B cell (primary cell): ENCODE results near the gene SFXN4.

ENCODE experiments used
- EZH2 ChIP-seq: IDR thresholded peaks from 2 replicates; pipeline ENCODE4 v1.6.1; 2012; ENCODE audit warnings: borderline replicate concordance, low read depth, mild to moderate bottlenecking, moderate library complexity, low read length; ENCODE audit not compliant: insufficient read depth, poor library complexity, severe bottlenecking
- TF ChIP-seq, protein P1 (sequence below): fragments of 200-600 bp; IDR thresholded peaks from one replicate; pipeline ENCODE4 v1.8.0; 2022; ENCODE audit warnings: antibody characterized with exemption, mild to moderate bottlenecking

DNA sequence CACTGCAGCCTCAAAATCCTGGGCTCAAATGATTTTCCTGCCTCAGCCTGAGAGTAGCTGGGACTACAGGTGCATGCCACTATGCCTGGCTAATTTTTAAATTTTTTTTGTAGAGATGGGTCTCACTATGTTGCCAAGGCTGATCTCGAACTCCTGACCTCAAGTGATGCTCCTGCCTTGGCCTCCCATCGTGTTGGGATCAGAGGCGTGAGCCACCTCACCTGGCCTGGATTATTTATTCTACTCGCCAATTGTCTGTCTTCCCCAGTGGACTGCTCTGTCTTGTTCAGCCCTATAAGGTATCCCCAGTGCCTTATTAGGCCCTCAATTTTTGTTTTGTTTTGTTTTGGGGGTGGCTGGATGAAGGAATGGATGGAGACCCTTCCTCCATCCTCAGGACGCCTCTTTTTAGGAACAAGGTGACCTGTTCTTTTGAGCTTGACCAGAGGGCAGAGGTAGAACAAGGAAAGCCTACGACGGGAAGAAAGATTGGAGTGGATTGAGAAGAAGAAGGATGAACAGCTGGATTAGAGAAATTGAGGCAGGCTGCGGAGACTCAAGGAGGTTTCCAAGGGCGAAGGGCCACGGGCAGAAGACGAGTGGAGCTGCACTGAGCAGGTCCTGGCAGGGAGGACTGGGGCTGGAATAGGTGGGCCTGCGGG is 62.1 kb downstream of the SFXN4 start:
- TF ChIP-seq EZH2, result no peak
- TF ChIP-seq, protein P1, sequence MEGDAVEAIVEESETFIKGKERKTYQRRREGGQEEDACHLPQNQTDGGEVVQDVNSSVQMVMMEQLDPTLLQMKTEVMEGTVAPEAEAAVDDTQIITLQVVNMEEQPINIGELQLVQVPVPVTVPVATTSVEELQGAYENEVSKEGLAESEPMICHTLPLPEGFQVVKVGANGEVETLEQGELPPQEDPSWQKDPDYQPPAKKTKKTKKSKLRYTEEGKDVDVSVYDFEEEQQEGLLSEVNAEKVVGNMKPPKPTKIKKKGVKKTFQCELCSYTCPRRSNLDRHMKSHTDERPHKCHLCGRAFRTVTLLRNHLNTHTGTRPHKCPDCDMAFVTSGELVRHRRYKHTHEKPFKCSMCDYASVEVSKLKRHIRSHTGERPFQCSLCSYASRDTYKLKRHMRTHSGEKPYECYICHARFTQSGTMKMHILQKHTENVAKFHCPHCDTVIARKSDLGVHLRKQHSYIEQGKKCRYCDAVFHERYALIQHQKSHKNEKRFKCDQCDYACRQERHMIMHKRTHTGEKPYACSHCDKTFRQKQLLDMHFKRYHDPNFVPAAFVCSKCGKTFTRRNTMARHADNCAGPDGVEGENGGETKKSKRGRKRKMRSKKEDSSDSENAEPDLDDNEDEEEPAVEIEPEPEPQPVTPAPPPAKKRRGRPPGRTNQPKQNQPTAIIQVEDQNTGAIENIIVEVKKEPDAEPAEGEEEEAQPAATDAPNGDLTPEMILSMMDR, result no peak
